GM21786 (cell line): ENCODE measurements around the gene RAD50.
A peak's percentile ranks its signal among the peaks of the same experiment; 100 is the strongest.
"Not testable (repeated sequence)": the region's sequence is repeated elsewhere in the genome, so short reads cannot be mapped to it uniquely, and the experiment has no call there.

Experiments used
- ATAC-seq: cut with Tn5 transposase; IDR thresholded peaks from one replicate; pipeline ENCODE4 v1.9.1; 2021; ENCODE audit not compliant: unreplicated experiment

Gene RAD50

DNA sequence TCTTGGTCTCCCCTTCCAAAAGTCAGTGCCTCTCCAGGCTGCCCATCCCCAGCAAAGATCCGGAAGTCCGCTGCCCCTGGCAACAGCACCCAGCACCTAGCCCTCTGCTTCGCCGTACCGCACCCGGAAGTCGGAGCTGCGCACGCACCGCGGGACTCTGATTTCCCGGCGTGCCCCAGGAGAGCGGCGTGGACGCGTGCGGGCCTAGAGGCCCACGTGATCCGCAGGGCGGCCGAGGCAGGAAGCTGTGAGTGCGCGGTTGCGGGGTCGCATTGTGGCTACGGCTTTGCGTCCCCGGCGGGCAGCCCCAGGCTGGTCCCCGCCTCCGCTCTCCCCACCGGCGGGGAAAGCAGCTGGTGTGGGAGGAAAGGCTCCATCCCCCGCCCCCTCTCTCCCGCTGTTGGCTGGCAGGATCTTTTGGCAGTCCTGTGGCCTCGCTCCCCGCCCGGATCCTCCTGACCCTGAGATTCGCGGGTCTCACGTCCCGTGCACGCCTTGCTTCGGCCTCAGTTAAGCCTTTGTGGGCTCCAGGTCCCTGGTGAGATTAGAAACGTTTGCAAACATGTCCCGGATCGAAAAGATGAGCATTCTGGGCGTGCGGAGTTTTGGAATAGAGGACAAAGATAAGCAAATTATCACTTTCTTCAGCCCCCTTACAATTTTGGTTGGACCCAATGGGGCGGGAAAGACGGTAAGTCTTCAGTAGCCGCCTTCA lies at the start of gene RAD50:
Gene RAD50 (plus strand): TSS at position 215 of the 715 bp plus-strand sequence. CDS start 348 bp downstream, at position 563.
- peak; percentile 94 for ATAC-seq

- ATAC-seq, result no peak
These were observed 46.7 kb upstream of the RAD50 start for GRCh38 chr5:132510076-132510475.

- ATAC-seq, result not testable (repeated sequence)
These were observed 43.0 kb upstream of the RAD50 start for GRCh38 chr5:132513618-132514336.

DNA sequence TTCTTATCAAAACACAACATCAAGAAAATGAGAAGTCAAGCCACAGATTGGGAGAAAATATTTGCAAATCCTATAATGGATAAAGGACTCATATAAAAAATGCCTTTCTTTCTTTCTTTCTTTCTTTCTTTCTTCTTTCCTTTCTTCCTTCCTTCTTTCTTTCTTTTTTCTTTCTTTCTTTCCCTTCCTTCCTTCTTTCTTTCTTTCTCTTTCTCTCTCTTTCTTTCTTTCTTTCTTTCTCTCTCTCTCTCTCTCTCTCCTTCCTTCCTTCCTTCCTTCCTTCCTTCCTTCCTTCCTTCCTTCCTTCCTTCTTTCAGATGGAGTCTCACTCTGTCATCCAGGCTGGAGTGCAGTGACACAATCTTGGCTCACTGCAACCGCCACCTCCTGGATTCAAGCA lies 34.7 kb upstream of the RAD50 start:
- ATAC-seq, result not testable (repeated sequence)

DNA sequence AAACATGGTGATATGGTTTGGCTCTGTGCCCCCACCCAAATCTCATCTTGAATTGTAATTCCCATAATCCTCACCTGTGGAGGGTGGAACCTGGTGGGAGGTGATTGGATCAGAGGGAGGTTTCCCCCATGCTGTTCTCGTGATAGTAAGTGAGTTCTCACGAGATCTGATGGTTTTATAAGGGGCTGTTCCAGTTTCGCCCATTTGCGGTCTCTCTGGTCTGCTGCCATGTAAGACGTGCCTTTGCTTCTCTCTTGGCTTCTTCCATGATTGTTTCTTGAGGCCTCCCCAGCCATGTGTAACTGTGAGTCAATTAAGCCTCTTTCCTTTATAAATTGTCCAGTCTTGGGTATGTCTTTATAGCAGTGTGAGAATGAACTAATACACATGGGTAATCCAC lies 31.9 kb upstream of the RAD50 start:
- ATAC-seq, result not testable (repeated sequence)

GRCh38 chr5:132525299-132525724 lies 31.5 kb upstream of the RAD50 start:
- peak; percentile 70 for ATAC-seq

DNA sequence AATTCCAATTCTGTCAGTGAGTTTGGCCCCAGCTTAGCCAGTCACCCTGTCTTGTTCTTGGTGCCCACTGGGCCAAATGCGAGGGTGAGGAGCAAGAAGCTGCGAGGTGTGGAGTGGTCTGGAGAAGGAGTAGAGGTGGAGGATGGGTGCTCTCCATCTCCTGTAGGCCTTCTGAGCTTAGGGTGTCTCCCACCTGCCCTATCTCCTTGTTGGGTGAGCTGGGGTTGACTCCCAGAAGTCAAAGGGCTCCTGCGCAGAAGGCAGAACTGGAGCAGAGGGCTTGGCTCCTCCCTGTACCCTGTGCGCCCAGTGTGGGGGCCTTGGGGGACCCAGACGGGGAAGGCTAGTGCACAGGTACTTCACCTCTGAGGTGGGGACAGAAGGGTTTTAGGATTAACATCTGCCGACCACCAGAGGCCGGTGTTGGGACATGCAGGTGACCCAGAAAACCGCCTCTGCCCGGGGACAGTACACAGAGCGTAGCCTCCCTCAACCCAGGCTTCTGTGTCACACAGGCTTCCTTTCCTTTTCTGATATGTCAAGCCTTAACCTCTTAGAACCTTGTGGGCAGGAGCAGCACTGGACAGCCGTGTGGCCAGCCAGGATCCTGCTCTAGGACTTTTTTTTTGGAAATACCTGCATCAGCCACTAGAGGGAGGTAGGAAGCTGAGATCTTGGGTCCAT lies 30.3 kb upstream of the RAD50 start:
- ATAC-seq, result peak; percentile 41

- no peak for ATAC-seq
These were observed 29.7 kb upstream of the RAD50 start for GRCh38 chr5:132526974-132527564.

- ATAC-seq, result no peak
These were observed 28.8 kb upstream of the RAD50 start for GRCh38 chr5:132528021-132528420.

GRCh38 chr5:132528866-132529634 lies 27.7 kb upstream of the RAD50 start:
- ATAC-seq, result no peak

GRCh38 chr5:132530946-132531345 lies 25.8 kb upstream of the RAD50 start:
- ATAC-seq, result no peak

DNA sequence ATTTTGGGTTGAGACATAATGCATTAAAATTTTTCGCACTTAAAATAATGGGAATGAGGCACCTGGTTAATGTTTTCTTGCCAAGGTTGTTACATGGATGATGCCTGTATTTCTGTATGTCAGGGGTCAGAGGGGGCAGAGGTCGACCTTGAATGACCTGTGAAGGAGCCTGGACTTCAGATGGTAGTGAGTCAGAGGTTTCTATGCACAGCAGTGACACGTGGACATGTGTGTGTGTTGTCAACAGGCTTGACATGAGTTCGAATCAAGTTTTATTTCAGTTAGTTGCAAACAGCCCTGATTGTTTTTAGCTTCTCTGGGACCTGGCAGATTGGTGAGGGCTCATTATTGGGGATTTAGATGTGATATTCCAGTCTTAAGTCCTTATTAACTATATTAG lies 17.1 kb upstream of the RAD50 start:
- ATAC-seq, result no peak

- no peak for ATAC-seq
These were observed 16.6 kb upstream of the RAD50 start for GRCh38 chr5:132540149-132540548.

DNA sequence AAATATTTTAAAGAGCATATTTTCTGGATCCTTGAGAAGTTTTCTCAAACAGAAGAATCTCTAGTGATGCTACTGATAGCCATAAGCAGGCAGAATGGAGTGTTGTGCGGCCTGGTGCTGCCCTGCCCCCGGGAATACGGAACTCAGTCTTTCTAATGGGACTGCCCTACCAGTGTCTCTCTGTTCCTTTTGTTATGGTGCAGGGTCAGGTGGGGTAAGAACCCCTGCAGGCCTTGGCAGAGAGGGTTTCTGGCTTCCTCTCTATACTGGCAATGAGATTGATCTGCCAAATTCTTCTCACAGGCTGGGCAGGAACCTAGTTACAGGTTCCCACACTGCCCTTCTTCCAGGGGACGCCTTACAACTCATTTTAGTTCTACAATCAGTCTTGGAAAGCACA lies 16.0 kb upstream of the RAD50 start:
- ATAC-seq, result no peak

DNA sequence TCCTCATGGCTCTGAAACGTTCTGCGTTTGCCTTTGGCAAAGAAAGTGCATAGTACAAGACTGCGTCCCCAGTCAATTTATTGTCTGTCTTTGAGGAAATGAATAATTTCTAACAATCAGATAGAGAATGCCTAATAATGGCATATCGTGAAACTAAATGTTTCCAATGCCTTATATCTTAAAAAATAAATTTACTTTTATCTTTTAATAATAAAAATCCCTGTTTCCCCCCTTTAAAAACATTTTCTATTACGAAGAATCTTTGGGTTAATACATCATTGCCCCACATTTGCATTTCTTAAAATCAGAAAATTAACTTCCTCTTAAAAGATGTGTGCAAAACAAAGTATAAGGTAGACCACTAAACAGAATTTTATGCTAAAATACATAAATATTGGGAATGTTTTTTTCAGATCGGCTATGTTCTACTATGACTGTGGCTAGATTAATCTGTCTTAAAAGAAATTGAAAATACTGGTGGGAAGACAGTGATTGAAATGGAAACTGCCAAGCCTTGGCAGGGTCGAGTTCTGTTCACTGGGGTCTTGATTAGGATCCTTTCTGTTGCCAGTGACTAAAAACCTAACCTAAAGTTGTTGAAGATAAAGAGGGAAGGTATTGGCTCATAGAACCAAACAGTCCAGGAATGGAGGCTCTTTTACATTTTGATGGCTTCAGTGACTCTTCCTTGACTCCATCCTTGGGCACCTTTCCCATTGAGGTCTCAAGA lies 13.1 kb upstream of the RAD50 start, which contains the start of gene IL5:
Gene IL5 (minus strand): TSS at position 51 of the 730 bp plus-strand sequence. CDS start 44 bp downstream, at position 7.
- ATAC-seq, result no peak

DNA sequence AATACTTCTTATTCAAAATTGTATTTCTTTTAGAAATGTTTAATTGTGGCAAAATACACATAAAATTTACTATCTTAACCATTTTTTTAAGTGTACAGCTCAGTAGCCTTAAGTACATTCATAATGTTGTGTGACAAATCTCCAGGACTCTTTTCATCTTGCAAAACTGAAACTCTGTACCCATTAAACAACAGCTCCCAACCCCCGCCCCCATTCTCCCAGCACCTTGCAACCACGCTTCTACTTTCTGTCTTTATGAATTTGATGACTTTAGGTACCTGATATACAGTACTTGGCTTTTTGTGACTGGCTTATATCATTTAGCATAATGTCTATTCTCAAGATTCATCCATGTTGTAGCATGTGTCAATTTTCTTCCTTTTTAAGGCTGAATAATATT lies 10.7 kb upstream of the RAD50 start:
- no peak for ATAC-seq

DNA sequence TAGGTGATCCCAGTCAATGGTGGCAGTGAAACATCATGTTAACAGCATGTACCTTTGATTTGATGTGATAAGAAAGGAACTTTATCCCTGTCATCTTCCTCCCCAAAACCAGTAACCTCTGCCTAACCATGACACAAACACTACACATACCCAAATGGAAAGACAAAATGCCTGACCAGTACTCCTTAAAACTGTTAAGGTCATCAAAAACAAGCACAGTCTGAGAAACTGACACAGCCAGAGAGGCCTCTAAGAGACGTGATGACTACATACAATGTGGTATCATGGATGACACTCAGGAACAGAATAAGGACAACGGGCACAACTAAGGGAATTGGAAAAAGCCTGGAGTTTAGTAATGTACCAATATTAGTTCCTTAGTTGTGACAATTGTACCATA lies 9.5 kb upstream of the RAD50 start:
- no peak for ATAC-seq

DNA sequence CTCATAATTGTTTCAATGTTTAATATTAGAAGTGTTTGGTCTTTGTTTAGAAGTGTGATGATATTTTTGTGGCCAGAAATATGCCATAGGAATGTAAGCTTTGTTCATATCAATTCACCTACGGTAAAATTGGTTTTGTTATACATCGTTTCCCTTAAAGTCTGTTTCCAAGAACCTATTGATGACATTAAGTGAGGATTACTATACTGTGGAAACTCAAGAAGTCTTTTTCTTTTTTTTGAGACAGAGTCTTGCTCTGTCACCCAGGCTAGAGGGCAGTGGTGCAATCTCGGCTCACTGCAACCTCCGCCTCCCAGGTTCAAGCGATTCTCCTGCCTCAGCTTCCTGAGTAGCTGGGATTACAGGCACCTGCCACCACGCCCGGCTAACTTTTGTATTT lies 7.9 kb upstream of the RAD50 start:
- ATAC-seq, result not testable (repeated sequence)

- no peak for ATAC-seq
These were observed 7.2 kb upstream of the RAD50 start for GRCh38 chr5:132549576-132549975.
